GM21528 (cell line): ENCODE results near the gene ANKRD53.
A peak's percentile ranks its signal among the peaks of the same experiment; 100 is the strongest.

Experiments
- ATAC-seq: cut with Tn5 transposase; IDR thresholded peaks from one replicate; pipeline ENCODE4 v1.9.1; 2021; ENCODE audit warnings: mild to moderate bottlenecking, moderate library complexity; ENCODE audit not compliant: unreplicated experiment, low FRiP score

ANKRD53 gene

GRCh38 chr2:70964596-70965386 is 13.6 kb upstream of the ANKRD53 start:
- peak; percentile 66 for ATAC-seq

GRCh38 chr2:70965506-70965905 is 12.9 kb upstream of the ANKRD53 start:
- ATAC-seq, result no peak

GRCh38 chr2:70966681-70967080 is 11.7 kb upstream of the ANKRD53 start:
- no peak for ATAC-seq

DNA sequence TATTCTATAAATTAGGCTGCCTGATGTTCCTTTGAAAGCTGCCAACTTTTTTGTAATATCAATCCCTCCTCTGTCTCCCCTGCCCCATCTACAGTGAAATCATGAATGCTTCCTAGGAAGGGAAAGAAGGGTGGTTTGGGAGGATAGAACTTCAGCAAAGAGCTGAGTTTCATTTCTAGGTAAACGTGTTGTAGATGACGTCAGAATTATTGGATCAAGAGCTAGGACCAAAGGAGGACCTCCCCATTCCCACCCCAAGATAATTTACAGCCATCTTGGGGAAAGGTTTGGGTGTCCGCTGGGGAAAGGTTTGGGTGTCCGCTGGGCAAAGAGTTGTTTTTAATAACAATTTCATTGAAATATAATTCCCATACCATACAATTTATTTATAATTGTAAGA is 11.2 kb upstream of the ANKRD53 start:
- ATAC-seq, result no peak

DNA sequence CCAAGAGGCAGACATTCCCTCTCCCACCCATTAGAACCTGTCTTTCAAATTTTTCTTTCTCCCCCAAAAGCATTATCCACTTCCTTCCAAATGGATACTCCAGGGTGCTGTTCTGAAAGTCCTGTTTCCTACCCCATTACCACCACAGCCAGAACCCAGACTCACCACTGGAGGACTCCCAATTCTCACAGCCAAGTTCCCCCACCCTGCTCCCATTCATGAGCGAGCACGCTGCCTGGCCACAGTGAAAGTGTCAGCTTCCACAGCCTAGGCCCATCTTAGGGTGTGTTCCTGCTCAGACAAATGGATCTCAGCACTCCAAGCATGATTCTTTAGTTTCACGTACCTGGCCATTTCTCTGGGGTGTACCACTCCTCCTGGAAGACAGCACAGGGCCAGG is 3.8 kb upstream of the ANKRD53 start:
- ATAC-seq, result no peak

DNA sequence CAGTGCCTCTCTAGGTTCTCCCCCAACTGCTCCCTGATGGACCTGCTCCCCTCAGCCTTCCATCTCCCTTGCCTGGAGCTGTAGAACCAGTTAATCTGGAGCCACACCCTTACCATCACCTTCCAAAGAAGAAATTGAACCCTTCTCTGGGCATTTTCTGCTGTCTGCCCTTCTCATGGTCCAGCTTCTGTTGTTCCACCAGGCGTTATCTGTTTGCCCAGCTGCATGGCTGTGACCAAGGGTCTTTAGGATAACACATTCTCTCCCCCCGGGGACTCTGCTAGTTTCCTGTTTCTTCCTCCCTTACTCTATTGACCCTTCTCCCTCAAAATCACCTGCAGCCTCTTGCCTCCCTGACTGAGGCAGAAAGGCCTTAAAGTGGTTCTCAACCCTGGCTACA is 3.2 kb upstream of the ANKRD53 start:
- ATAC-seq, result no peak

DNA sequence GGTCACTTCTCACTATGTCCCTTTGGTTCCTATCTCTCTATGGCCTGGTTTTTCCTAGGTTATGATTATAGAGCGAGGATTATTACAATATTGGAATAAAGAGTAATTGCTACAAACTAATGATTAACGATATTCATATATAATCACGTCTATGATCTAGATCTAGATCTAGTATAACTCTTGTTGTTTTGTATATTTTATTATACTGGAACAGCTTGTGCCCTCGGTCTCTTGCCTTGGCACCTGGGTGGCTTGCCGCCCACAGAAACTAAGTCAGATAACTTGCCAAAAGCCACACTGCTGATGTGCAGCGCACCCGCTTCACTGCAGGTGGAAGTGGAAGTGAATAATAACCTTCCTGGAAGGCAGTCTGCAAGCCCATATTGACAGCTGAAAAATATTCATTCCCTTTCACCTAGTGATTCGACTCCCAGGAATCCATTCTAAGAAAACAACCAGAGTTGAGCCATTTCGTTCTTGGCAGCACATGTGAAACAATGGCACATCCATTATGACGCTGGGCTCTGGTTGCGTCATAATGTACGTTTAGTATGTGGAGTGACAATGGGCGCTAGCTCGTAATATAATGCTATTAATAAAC is 725 bp upstream of the ANKRD53 start:
- no peak for ATAC-seq

DNA sequence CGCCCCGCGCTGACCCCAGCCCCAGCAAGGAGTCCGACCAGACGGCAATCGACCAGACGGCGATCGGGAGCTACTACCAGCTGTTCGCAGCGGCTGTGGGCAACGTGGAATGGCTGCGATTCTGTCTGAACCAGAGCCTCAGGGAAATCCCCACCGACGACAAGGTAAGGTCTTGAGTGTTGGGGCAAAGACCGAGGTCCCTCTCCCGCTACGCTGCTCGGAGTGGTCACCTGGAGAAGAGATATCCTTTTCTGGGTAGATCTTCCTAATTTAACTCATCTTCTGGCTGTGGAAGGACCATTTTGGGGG is 704 bp downstream of the ANKRD53 start:
- ATAC-seq, result no peak

DNA sequence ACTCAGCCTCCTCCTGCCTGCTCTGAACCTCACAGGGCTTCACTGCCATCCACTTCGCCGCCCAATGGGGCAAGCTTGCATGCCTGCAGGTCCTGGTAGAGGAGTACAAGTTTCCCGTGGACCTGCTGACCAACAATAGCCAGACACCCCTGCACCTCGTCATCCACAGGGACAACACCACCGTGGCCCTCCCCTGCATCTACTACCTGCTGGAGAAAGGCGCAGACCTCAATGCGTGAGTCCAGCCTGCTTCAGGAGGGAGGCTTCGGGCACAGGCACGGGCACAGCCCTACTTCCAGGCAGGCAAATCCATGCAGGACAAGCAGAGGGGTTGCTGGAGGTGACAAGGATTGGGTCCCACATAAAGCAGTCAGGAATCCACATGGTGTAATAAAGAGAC is 1.2 kb downstream of the ANKRD53 start:
- no peak for ATAC-seq

DNA sequence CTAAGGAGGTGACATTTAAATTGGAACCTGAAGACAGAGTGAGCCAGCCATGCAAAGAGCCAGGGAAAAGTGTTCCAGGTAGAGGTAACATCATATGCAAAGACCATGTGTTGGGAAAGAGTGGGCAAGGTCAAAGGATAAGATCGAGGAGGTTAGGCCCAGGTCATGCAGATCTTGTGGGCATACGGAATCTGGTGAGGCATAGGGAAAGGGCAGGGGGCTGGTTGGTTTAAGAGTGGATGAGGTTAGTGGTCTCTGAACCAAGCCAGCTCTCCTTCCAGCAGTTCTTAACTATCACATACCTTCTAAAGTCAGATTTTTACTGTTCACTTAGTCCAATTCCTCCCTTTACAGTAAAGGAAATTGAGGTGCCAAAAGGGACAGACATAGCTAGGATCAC is 3.0 kb downstream of the ANKRD53 start:
- no peak for ATAC-seq

- ATAC-seq, result no peak
These were observed 3.7 kb downstream of the ANKRD53 start for GRCh38 chr2:70981866-70982810.

DNA sequence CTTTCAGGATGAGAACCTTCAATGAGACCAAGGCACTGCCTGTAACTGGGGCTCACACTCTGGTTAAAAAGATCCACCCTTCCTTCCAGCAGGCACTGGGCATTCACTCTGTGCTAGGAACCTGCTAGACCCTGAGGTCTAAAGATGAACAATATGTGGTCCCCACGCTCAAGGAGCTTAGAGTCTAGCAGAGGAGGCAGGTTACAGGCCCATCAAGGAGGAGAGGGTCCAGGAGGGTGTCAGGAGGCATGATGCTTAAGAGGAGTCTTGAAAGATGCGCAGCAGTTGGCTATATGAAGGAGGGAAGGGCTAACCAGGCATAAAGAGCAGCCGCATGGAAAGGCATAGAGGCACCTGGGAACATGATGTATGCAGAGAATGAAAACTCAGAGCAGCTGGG is 4.5 kb downstream of the ANKRD53 start:
- no peak for ATAC-seq

DNA sequence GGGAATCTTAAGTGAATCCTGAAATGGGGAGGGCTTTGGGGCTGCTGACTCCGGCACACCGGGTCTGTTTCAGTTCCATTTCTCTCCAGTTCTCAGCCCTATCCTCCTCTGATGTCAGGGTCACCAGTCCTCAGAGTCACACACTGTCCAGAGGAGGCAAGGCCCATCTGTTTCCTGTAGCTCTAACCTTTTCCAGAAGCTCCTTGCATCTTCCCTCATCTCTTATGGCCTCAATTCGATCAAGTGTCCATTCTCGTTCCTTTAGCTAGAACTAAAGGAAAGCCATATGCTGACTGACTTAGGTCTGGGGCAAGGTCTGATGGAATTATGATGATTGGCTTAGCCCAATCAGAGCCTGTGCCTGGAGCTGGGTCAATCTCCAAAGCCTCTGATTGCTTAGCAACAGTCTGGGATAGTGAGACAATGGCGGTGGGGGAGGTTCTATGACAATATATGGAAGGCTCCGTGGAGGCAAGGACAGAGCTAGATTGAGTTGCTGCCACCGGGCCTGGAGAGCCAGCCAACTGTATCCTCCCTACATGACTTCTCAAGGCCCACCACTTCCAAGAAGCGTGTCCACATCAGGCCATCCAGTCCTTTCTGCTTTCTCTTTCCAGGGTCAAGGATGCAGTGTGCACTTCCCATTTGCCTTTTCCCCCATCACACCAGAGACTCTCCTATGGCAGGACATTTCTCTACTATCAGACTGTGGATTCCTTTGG is 5.2 kb downstream of the ANKRD53 start:
- no peak for ATAC-seq

DNA sequence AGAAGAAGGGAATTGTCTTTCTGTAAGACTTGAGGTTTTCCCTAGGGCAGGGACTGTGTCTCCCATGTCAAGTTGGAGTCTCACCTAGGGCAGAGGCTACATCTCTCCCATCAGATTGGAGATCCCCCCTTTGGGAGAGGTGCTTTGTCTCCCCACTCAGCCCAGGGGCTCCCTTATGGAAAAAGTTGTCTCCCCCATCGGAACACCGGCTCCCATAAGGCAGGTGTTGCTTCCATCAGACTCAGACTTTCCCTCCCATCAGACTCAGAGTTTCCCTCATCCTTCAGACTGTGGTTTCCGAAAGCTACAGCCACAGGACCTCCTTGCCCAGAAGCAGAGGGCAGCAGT is 5.8 kb downstream of the ANKRD53 start:
- no peak for ATAC-seq

DNA sequence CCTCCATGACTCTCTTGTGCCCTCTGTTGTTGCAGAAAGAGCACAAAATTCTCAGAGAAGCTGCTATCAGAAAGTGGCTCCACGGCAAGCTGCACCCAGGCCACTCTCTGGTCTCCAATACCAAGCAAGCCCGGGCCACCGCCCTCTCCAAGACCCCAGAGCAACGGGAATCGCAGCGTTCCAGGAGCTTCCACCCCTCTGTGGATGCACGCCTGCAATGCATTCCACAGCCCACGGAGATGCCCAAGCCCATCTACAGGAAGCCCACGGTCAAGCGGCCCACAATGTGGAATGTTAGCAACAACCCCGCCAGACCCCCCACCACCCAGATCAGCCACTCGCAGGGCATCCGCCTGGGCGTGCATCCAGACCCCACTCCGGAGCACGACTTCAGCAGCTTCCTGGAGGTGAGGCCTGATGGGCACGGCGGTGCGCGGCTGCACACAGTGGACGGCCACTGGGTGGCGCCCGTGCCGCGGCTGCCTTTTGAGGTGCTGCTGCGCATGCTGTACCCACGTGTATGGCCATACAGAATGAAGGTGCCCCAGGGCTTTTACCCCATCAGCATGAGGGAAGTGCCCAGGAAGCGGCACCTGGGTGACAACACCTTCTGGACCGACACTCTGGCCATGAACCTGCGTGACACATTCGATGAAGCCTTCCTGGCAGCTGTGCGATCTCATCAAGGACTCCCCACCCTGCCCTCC is 6.3 kb downstream of the ANKRD53 start:
- peak; percentile 85 for ATAC-seq

- ATAC-seq, result no peak
These were observed 6.9 kb downstream of the ANKRD53 start for GRCh38 chr2:70985283-70985688.

GRCh38 chr2:70985956-70986355 is 7.5 kb downstream of the ANKRD53 start:
- ATAC-seq, result no peak

GRCh38 chr2:70986499-70987189 is 8.2 kb downstream of the ANKRD53 start:
- ATAC-seq, result no peak

DNA sequence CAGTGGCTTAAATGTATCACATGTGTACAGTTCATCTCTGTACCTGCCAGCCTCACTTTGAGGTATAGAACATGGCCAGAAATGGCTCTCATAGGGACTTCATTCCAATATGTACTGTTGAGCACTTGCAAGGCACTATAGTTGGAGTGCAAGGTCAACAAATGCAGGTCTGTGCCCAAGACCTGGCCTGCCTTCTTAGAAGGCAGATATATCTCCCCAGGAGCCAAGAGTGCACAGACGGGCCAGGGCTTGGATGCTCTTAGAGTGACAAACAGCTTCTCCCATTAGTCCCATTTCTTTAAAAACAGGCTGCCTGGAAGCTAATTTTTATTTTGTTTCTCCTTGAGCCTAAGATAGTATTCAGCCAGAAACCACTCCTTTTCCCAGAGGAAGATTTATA is 9.0 kb downstream of the ANKRD53 start:
- ATAC-seq, result no peak

DNA sequence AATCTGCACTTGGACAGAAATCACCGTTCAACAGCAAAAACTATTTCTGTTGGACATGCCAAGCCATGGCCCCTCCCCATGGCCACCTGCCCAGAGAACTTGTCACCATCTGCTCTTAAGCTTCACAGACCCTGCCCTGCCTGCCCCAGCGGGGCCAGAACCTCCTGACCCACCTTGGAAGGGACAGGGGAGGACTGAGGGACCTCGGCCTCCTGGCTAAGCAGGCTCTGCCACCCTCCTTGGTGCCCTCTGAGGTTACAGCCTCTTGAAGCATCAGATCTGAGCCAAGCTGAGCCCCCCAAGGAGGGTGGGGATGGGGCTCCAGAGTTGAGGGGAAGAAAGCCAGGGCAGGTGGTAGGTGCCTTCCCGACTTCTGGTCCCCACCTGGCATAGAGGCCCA is 9.7 kb downstream of the ANKRD53 start:
- ATAC-seq, result no peak
